BLaER1 treated with 17β-estradiol and CSF1 and Interleukin-3, amounts not matched to agents 10 nM and 100 nM (cell line): ENCODE measurements around the gene LATS2.

Source experiments
- H3K27ac ChIP-seq, 11 experiments: shearing (Covaris generic); formaldehyde crosslinking; 2 replicates each; pipeline ENCODE4 v1.8.1; 2022
- H3K27me3 ChIP-seq, 11 experiments: shearing (Covaris generic); formaldehyde crosslinking; 2 replicates each; pipeline ENCODE4 v1.8.1; 2022
- H3K36me3 ChIP-seq, 11 experiments: shearing (Covaris generic); formaldehyde crosslinking; 2 replicates each; pipeline ENCODE4 v1.8.1; 2022
- H3K4me1 ChIP-seq, 10 experiments: shearing (Covaris generic); formaldehyde crosslinking; 2 replicates each; pipeline ENCODE4 v1.8.1; 2022
- H3K4me2 ChIP-seq, 11 experiments: shearing (Covaris generic); formaldehyde crosslinking; 2 replicates each; pipeline ENCODE4 v1.8.1; 2022
- H3K4me3 ChIP-seq, 10 experiments: shearing (Covaris generic); formaldehyde crosslinking; 2 replicates each; pipeline ENCODE4 v1.8.1; 2022
- H3K9ac ChIP-seq, 11 experiments: shearing (Covaris generic); formaldehyde crosslinking; 2 replicates each; pipeline ENCODE4 v1.8.1; 2022
- H3K9me3 ChIP-seq, 11 experiments: shearing (Covaris generic); formaldehyde crosslinking; replicated peaks in 1 of 11; 2 replicates each; pipeline ENCODE4 v1.8.1; 2022
- H4K20me1 ChIP-seq, 11 experiments: shearing (Covaris generic); formaldehyde crosslinking; 2 replicates each; pipeline ENCODE4 v1.8.1; 2022
- Cebpa-rat ChIP-seq, 11 experiments: shearing (Covaris generic); IDR thresholded peaks; 2 replicates each; pipeline ENCODE4 v1.8.1; 2022

LATS2 gene

DNA sequence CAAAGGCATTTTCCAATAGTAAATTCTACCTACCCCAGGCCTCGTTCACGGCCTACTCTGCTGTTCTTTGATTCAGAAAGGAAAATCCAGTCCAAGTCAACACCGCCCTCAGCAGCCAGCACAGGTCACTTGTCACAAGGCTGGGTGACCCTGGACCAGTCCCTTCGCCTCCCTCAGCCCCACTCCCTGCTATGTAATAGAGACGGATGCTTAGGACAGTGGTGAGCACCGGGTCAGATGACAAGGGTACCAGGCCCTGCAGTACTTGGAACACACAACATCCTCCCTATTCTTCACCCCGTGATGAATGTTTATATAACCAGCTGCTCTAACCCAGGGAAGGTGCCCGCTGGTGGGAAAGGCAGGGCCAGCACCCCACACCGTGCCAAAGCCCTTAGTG, 14.3 kb downstream of the LATS2 start:
- Histone ChIP-seq H3K27me3 (no peaks in the 10 kb centered on the region), H4K20me1 (peaks cover 51 to 100% (median 86%) of the 10 kb centered on the region in 11 experiments; a peak in 21 of 22 replicates), H3K27ac (no peak overlapping the region), H3K4me3 (no peak overlapping the region), H3K9me3 (no peaks in the 10 kb centered on the region), H3K36me3 (peaks cover 7 to 98% (median 30%) of the 10 kb centered on the region in 11 experiments; a peak in 20 of 22 replicates), H3K9ac (no peak overlapping the region), H3K4me1 (peaks cover 77 to 100% (median 93%) of the 10 kb centered on the region in 10 experiments), H3K4me2 (peak overlapping the region in 10 of 11 experiments; percentile 1 to 89 (median 68); a peak in 13 of 22 replicates)
- TF ChIP-seq Cebpa-rat (IDR thresholded peaks at IDR 0.05) = no peak

DNA sequence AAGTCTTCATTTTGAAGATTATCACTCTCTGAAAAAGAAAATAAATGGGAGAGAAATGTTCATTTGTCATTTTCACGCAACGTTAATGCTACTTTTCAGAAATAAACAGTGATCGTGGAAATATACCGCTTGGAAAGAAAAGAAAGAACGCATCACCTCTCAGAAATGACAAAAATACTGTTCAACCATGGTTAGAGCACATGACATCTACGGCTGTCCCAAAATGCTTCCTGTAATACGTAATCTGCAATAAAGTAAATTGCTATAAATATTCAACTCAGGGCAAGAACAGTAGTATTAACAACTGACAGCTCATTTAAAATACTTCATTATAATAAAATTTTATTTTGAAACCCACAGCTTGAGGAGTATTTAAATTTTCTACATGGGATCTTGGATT, 15.2 kb downstream of the LATS2 start:
- H4K20me1 ChIP-seq = peaks cover 42 to 100% (median 86%) of the 10 kb centered on the region in 11 experiments; a peak in 21 of 22 replicates
- H3K4me2 ChIP-seq = peak overlapping the region in 10 of 11 experiments; percentile 6 to 89 (median 74); a peak in 17 of 22 replicates
- no peak overlapping the region for H3K4me3 ChIP-seq
- no peak overlapping the region for H3K27ac ChIP-seq
- peaks cover 7 to 96% (median 28%) of the 10 kb centered on the region in 11 experiments; a peak in 19 of 22 replicates for H3K36me3 ChIP-seq
- H3K27me3 ChIP-seq = no peaks in the 10 kb centered on the region
- no peak overlapping the region for H3K9ac ChIP-seq
- H3K4me1 ChIP-seq = peaks cover 81 to 100% (median 93%) of the 10 kb centered on the region in 10 experiments
- TF ChIP-seq Cebpa-rat (IDR thresholded peaks at IDR 0.05) = no peak
- H3K9me3 ChIP-seq = no peaks in the 10 kb centered on the region

DNA sequence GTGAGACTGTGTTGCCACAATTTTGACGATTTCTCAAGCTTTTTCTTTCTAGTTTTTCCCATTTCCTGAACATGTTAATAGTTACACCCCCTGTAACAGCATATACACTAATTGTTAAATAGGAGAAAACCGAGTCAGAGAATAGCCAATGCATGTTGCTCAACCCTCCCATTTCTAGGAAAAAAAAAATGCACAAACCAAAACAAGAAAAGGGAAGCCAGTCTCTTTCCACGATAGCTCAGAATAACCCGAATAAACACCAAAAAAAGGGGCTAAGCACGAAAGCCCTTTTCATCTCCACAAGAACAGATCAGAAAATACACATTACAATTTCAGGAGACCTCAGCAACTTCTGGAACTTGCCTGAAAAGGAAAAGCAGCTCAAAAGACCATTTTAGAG, 16.3 kb downstream of the LATS2 start:
- Histone ChIP-seq H3K9ac (peak overlapping the region in 4 of 11 experiments; percentile 20 to 42 (median 26); a peak in 3 of 22 replicates), H3K4me3 (peak overlapping the region in 5 of 10 experiments; percentile 6 to 47 (median 18); a peak in 6 of 20 replicates), H4K20me1 (peaks cover 31 to 100% (median 85%) of the 10 kb centered on the region in 11 experiments; a peak in 21 of 22 replicates), H3K4me2 (peak overlapping the region; percentile 43 to 89 (median 63)), H3K36me3 (peaks cover 7 to 92% (median 28%) of the 10 kb centered on the region in 11 experiments; a peak in 19 of 22 replicates), H3K4me1 (peaks cover 82 to 100% (median 93%) of the 10 kb centered on the region in 10 experiments), H3K27ac (peak overlapping the region in 1 of 11 experiments; percentile 39; a peak in 4 of 22 replicates), H3K9me3 (no peaks in the 10 kb centered on the region), H3K27me3 (no peaks in the 10 kb centered on the region)
- TF ChIP-seq Cebpa-rat (IDR thresholded peaks at IDR 0.05) = no peak

DNA sequence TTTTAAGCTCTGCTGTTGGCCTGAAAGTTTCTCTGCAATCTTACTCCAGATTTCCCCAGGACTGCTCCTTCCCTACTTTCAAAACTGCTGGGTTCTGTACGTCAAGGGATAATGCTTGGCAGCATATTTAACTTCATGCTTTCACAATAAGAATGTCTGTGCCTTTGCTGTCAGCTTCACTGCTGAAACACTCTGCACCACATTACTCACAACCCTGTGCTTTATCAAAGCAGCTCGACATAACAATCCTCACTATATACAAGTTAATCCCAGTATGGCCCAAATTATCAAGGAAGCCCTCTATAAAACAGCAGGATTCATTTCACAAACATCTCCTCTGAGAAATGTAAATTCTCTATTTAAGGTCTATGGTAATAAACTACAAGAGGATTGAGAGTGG, 17.5 kb downstream of the LATS2 start:
- Histone ChIP-seq H3K36me3 (peaks cover 7 to 86% (median 28%) of the 10 kb centered on the region in 11 experiments; a peak in 19 of 22 replicates), H3K27ac (no peak overlapping the region; a peak in 1 of 22 replicates), H3K27me3 (no peaks in the 10 kb centered on the region), H3K4me1 (peaks cover 92 to 100% (median 95%) of the 10 kb centered on the region in 10 experiments), H4K20me1 (peaks cover 19 to 100% (median 83%) of the 10 kb centered on the region in 11 experiments; a peak in 21 of 22 replicates), H3K9ac (peak overlapping the region in 2 of 11 experiments; percentile 16 to 28; a peak in 2 of 22 replicates), H3K9me3 (no peaks in the 10 kb centered on the region), H3K4me3 (no peak overlapping the region), H3K4me2 (peak overlapping the region; percentile 43 to 89 (median 63))
- no peak for TF ChIP-seq Cebpa-rat (IDR thresholded peaks at IDR 0.05)

DNA sequence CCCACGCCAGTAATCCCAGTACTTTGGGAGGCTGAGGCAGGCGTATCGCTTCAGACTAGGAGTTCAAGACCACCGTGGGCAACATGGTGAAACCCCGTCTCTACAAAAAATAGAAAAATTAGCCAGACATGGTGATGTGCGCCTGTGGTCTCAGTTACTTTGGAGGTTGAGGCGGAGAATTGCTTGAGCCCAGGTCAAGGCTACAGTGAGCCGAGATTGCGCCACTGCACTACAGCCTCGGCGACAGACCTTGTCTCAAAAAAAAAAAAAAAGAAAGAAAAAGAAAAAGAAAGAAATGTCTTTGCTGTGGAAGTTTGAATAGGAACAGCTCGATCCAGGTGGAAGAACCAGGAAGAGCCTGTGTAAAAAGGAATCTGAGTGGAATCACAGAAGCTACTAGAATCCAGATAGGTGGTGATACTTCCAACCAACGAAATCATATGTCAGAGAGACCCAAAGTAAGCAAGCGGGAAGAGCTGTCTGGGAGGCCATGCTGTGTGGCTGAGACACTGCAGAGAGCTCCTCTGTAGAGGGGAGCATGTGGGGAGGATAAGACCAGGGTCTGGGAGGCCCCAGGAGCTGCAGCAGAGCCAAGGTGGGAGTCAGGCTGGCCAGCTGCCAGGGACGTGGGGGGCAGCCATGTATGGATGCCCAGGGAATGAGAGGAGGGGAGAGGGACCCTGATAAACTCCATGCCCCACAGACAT, 21.1 kb downstream of the LATS2 start:
- Histone ChIP-seq H3K4me3 (no peak overlapping the region), H3K27me3 (no peaks in the 10 kb centered on the region), H3K9ac (peak overlapping the region in 3 of 11 experiments; percentile 11 to 30 (median 12); a peak in 2 of 22 replicates), H3K4me2 (peak overlapping the region; percentile 72 to 90 (median 76)), H3K36me3 (peaks cover under 1 to 80% (median 21%) of the 10 kb centered on the region in 11 experiments; a peak in 17 of 22 replicates), H4K20me1 (peaks cover 21 to 100% (median 84%) of the 10 kb centered on the region in 11 experiments; a peak in 21 of 22 replicates), H3K9me3 (no peaks in the 10 kb centered on the region), H3K27ac (peak overlapping the region in 9 of 11 experiments; percentile 1 to 49 (median 29); a peak in 9 of 22 replicates), H3K4me1 (peaks cover 76 to 100% (median 87%) of the 10 kb centered on the region in 10 experiments)
- TF ChIP-seq Cebpa-rat (IDR thresholded peaks at IDR 0.05) = no peak

DNA sequence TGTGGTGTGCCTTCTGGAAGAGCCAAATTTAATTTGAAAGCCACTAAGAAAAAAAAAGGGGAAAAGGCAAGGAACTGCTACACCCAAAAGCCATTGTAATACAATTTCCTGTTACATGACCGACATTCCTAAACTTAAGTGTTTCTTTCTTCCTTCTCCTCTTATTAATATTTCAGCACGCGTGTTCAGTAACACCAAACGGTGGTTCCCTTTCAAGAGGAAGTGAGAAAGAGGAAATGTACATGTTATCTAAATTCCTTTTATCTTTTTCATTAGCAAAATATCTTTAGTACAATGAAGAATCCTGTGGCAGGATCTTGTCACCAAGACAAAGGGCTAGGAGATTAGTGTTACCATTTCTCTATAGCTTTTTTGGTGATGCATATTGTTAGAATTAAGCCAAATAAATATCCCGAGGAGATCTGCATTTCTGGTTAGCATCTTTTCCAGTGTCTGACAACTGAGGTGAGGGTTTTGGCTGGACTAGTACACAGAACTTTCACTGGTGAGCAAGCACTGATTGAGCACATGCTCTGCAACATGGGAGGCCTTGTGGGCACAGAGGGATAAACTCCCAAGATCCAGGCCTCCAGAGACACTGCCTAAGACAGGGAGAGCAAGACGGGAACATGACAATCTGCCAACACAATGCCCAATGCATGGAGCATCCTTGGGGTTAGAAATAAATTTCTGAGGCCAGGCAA, 22.1 kb downstream of the LATS2 start:
- H3K27me3 ChIP-seq = no peaks in the 10 kb centered on the region
- H3K9ac ChIP-seq = peak overlapping the region in 4 of 11 experiments; percentile 5 to 37 (median 10); a peak in 3 of 22 replicates
- H3K36me3 ChIP-seq = peaks cover 0 to 77% (median 14%) of the 10 kb centered on the region in 11 experiments; a peak in 17 of 22 replicates
- peaks cover 26 to 100% (median 88%) of the 10 kb centered on the region in 11 experiments; a peak in 21 of 22 replicates for H4K20me1 ChIP-seq
- TF ChIP-seq Cebpa-rat (IDR thresholded peaks at IDR 0.05) = no peak
- H3K4me1 ChIP-seq = peaks cover 75 to 100% (median 86%) of the 10 kb centered on the region in 10 experiments
- peak overlapping the region in 9 of 11 experiments; percentile 1 to 54 (median 32); a peak in 10 of 22 replicates for H3K27ac ChIP-seq
- peak overlapping the region; percentile 72 to 90 (median 76) for H3K4me2 ChIP-seq
- H3K9me3 ChIP-seq = no peaks in the 10 kb centered on the region
- peak overlapping the region in 2 of 10 experiments; percentile 26 to 28; a peak in 4 of 20 replicates for H3K4me3 ChIP-seq

DNA sequence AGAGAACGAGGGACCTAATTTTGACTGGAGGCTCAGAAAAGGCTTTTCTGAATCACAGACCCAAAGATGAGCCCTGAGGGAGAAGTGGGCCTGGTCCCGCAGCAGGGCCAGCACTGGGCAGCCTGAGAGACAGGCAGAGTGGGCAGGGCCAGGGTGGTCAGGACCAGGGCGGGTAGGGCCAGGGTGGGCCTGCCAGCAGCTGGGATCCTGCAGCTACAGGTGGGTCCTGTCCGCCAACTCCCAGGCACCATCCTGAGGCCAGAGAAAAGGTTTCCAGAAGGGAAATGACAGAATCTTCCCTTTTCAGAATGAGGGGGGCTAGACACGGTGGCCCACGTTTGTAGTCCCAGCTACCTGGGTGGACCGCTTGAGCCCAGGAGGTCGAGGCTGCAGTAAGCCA, 23.7 kb downstream of the LATS2 start:
- peak overlapping the region in 5 of 11 experiments; percentile 76 to 90 (median 85); a peak in 9 of 22 replicates for H3K4me2 ChIP-seq
- H3K27me3 ChIP-seq = no peaks in the 10 kb centered on the region
- no peak for TF ChIP-seq Cebpa-rat (IDR thresholded peaks at IDR 0.05)
- peaks cover 75 to 100% (median 86%) of the 10 kb centered on the region in 10 experiments for H3K4me1 ChIP-seq
- no peak overlapping the region for H3K4me3 ChIP-seq
- H3K36me3 ChIP-seq = peaks cover 0 to 76% (median 9%) of the 10 kb centered on the region in 11 experiments; a peak in 12 of 22 replicates
- peak overlapping the region in 1 of 11 experiments; percentile 17; a peak in 1 of 22 replicates for H3K9ac ChIP-seq
- no peak overlapping the region for H3K27ac ChIP-seq
- peaks cover 30 to 100% (median 90%) of the 10 kb centered on the region in 11 experiments; a peak in 21 of 22 replicates for H4K20me1 ChIP-seq
- H3K9me3 ChIP-seq = no peaks in the 10 kb centered on the region

DNA sequence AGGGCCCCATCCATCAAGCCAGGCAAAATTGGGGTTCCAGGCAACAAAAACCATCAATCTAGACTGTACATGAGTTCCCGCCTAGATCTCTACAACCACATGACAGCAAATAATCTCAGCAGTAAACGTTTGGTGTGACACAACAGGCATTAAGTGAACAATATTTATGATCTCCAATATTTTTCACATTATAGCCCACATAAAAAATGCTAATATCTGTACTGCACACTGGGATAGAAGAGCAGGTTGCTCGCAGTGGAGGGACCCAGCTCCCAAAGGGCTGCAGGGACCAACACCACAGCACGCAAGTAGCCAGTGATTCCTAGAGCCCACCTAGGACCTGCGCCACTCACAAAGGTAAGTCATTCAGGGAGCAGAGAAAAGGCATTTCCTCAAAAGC, 25.9 kb downstream of the LATS2 start:
- no peak overlapping the region for H3K4me3 ChIP-seq
- H3K27me3 ChIP-seq = no peaks in the 10 kb centered on the region
- TF ChIP-seq Cebpa-rat (IDR thresholded peaks at IDR 0.05) = no peak
- peaks cover 30 to 100% (median 80%) of the 10 kb centered on the region in 11 experiments; a peak in 21 of 22 replicates for H4K20me1 ChIP-seq
- peaks cover 0 to 9% (median 4%) of the 10 kb centered on the region in 11 experiments; a peak in 5 of 22 replicates for H3K9me3 ChIP-seq
- peaks cover 66 to 96% (median 79%) of the 10 kb centered on the region in 10 experiments for H3K4me1 ChIP-seq
- peaks cover 0 to 65% (median 10%) of the 10 kb centered on the region in 11 experiments; a peak in 13 of 22 replicates for H3K36me3 ChIP-seq
- no peak overlapping the region for H3K9ac ChIP-seq
- H3K4me2 ChIP-seq = peak overlapping the region; percentile 1 to 79 (median 66); a peak in 18 of 22 replicates
- H3K27ac ChIP-seq = no peak overlapping the region
